DOHH2 (cell line): Measurements from ENCODE around the gene UBR2.

Experiments
- H3F3A ChIP-seq: fragments of 200-600 bp; sonication (generic), shearing (Covaris generic); 2 replicates; pipeline ENCODE4 v1.6.0; 2016; ENCODE audit warnings: antibody characterized with exemption, mild to moderate bottlenecking; ENCODE audit not compliant: control insufficient read depth, insufficient read depth
- H3K27ac ChIP-seq: fragments of 200-600 bp; sonication (generic); 2 replicates; pipeline ENCODE4 v1.5.1; 2014; ENCODE audit warnings: low read depth, mild to moderate bottlenecking, low read length, moderate library complexity
- H3K27me3 ChIP-seq: fragments of 200-600 bp; sonication (generic); 2 replicates; pipeline ENCODE4 v1.6.1; 2014; ENCODE audit warnings: mild to moderate bottlenecking, low read length, mixed read lengths; ENCODE audit not compliant: control insufficient read depth
- H3K36me3 ChIP-seq: fragments of 200-600 bp; sonication (generic); 2 replicates; pipeline ENCODE4 v1.6.1; 2014; ENCODE audit warnings: mild to moderate bottlenecking, low read length, moderate library complexity, mixed read lengths; ENCODE audit not compliant: control insufficient read depth
- H3K4me1 ChIP-seq: fragments of 200-600 bp; sonication (generic); 2 replicates; pipeline ENCODE4 v1.6.1; 2014; ENCODE audit warnings: mild to moderate bottlenecking, low read length, mixed read lengths; ENCODE audit not compliant: control insufficient read depth
- H3K4me2 ChIP-seq: fragments of 200-600 bp; sonication (generic); 2 replicates; pipeline ENCODE4 v1.6.0; 2014; ENCODE audit warnings: mild to moderate bottlenecking, low read length, moderate library complexity
- H3K4me3 ChIP-seq: fragments of 200-600 bp; sonication (generic); 2 replicates; pipeline ENCODE4 v1.5.1; 2014; ENCODE audit warnings: mild to moderate bottlenecking, low read length, mixed read lengths
- H3K79me2 ChIP-seq: fragments of 200-600 bp; sonication (generic); 2 replicates; pipeline ENCODE4 v1.6.1; 2014; ENCODE audit warnings: mild to moderate bottlenecking, low read length, mixed read lengths; ENCODE audit not compliant: control insufficient read depth
- H3K9me2 ChIP-seq: fragments of 200-600 bp; sonication (generic); replicated peaks from 2 replicates; pipeline ENCODE4 v1.6.1; 2014; ENCODE audit warnings: mild to moderate bottlenecking, low read length, mixed read lengths; ENCODE audit not compliant: control insufficient read depth
- H3K9me3 ChIP-seq: fragments of 200-600 bp; sonication (generic); 2 replicates; pipeline ENCODE4 v1.6.1; 2014; ENCODE audit warnings: antibody characterized with exemption, low read length, mixed read lengths; ENCODE audit not compliant: control insufficient read depth, insufficient read depth
- H4K20me1 ChIP-seq: fragments of 200-600 bp; sonication (generic); 2 replicates; pipeline ENCODE4 v1.6.0; 2014; ENCODE audit warnings: low read depth, mild to moderate bottlenecking, antibody characterized with exemption, low read length, moderate library complexity; ENCODE audit not compliant: control insufficient read depth, insufficient read depth
- EZH2phosphoT487 ChIP-seq: fragments of 200-600 bp; sonication (generic); IDR thresholded peaks from 2 replicates; pipeline ENCODE4 v1.6.1; 2017; ENCODE audit warnings: borderline replicate concordance, mild to moderate bottlenecking, antibody characterized with exemption, low read length, moderate library complexity, mixed read lengths
- TF ChIP-seq, protein P1 (sequence below): fragments of 200-600 bp; sonication (generic); IDR thresholded peaks from one replicate; pipeline ENCODE4 v1.5.1; 2014; ENCODE audit warnings: antibody characterized with exemption, mild to moderate bottlenecking, low read depth, low read length; ENCODE audit not compliant: poor library complexity, severe bottlenecking

The UBR2 gene

DNA sequence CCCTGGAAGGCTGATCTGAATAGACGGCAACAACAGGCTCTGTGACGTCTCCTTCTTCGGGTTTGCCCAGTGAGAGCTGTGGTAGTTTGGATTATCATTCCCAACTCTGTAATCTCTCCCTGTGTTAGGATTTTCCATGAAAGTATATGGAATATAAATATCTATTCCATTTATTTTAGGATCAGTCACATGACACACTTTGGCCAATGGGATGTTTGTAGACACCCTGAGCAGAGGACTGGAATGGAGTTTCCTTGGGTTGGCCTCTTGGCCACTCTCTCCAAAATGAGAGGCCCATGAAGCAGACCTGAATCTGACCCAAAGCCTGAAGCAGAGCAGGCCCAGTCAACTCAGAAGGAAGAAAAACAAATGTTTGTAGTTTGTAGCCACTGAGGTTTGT lies 37.2 kb upstream of the UBR2 start:
- TF ChIP-seq, protein P1, sequence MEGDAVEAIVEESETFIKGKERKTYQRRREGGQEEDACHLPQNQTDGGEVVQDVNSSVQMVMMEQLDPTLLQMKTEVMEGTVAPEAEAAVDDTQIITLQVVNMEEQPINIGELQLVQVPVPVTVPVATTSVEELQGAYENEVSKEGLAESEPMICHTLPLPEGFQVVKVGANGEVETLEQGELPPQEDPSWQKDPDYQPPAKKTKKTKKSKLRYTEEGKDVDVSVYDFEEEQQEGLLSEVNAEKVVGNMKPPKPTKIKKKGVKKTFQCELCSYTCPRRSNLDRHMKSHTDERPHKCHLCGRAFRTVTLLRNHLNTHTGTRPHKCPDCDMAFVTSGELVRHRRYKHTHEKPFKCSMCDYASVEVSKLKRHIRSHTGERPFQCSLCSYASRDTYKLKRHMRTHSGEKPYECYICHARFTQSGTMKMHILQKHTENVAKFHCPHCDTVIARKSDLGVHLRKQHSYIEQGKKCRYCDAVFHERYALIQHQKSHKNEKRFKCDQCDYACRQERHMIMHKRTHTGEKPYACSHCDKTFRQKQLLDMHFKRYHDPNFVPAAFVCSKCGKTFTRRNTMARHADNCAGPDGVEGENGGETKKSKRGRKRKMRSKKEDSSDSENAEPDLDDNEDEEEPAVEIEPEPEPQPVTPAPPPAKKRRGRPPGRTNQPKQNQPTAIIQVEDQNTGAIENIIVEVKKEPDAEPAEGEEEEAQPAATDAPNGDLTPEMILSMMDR: no peak
- no peak for TF ChIP-seq EZH2phosphoT487

GRCh38 chr6:42527204-42527603 lies 36.6 kb upstream of the UBR2 start:
- Histone ChIP-seq H3K4me3 (no peak overlapping the region), H3K36me3 (no peaks in the 10 kb centered on the region), H3K4me1 (peaks cover 4% of the 10 kb centered on the region), H3K27me3 (no peaks in the 10 kb centered on the region), H3F3A (no peaks in the 10 kb centered on the region), H3K4me2 (no peak overlapping the region), H3K79me2 (no peaks in the 10 kb centered on the region), H3K27ac (no peak overlapping the region), H3K9me2 (no peaks in the 10 kb centered on the region), H3K9me3 (no peaks in the 10 kb centered on the region), H4K20me1 (no peaks in the 10 kb centered on the region)
- TF ChIP-seq, protein P1: no peak
- no peak for TF ChIP-seq EZH2phosphoT487

More for the DNA sequence above, 37.2 kb upstream of the UBR2 start:
- Histone ChIP-seq H3K79me2 (no peaks in the 10 kb centered on the region), H3K4me2 (no peak overlapping the region), H3K27me3 (no peaks in the 10 kb centered on the region), H3K27ac (no peak overlapping the region), H3K4me3 (no peak overlapping the region), H4K20me1 (no peaks in the 10 kb centered on the region), H3F3A (no peaks in the 10 kb centered on the region), H3K9me3 (no peaks in the 10 kb centered on the region), H3K4me1 (peaks cover 4% of the 10 kb centered on the region; the same call in 1 of the 2 replicates), H3K9me2 (no peaks in the 10 kb centered on the region), H3K36me3 (no peaks in the 10 kb centered on the region)

DNA sequence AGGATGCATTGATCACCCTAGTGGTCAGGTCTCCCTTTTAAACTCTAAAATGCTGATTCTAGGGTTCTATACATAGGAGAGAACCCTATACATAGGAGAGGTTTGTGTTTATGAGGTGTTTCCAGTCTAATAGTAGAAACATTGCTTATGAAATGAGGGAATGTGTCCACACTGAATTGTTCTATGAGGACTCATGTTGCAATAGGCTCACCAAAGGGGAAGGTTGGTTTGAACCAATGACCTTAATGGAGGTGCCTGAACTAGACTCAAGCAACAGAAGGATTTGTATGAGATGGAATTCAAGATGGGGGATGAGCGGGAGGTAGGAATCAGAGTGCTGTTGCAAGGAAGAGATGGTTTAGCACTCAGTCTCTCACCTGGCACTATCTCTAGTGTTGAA lies 33.5 kb upstream of the UBR2 start:
- peaks cover 4% of the 10 kb centered on the region for H3K4me1 ChIP-seq
- no peak for TF ChIP-seq EZH2phosphoT487
- TF ChIP-seq, protein P1: no peak
- H3K36me3 ChIP-seq: no peaks in the 10 kb centered on the region
- H4K20me1 ChIP-seq: no peaks in the 10 kb centered on the region
- H3K4me3 ChIP-seq: no peak overlapping the region
- no peaks in the 10 kb centered on the region for H3K79me2 ChIP-seq
- no peak overlapping the region for H3K27ac ChIP-seq
- no peaks in the 10 kb centered on the region for H3F3A ChIP-seq
- H3K9me2 ChIP-seq: no peaks in the 10 kb centered on the region
- H3K27me3 ChIP-seq: no peaks in the 10 kb centered on the region
- H3K9me3 ChIP-seq: no peaks in the 10 kb centered on the region
- no peak overlapping the region for H3K4me2 ChIP-seq

DNA sequence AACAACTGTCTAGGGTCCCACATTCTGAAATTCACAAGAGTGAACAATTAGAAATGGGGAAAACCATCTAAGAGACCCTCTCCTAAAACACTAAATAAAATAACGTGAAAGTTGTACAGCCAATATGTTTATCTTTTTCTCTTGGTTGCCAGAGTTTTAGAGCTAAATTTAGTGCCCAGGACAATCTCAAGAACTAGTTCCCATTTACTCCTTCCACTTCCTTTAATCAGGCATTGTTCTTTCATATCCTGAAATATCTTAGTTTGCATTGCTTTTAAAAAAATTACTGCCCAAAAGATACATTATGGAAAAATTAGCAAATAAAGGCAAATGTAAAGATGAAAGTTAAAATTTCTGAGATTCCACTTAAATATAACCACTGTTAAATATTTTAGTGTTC lies 33.1 kb upstream of the UBR2 start:
- Histone ChIP-seq H3K27ac (no peak overlapping the region), H3K4me1 (peaks cover 4% of the 10 kb centered on the region), H3K79me2 (no peaks in the 10 kb centered on the region), H3K27me3 (no peaks in the 10 kb centered on the region), H3K4me3 (no peak overlapping the region), H3K36me3 (no peaks in the 10 kb centered on the region), H3K4me2 (no peak overlapping the region), H4K20me1 (no peaks in the 10 kb centered on the region), H3K9me3 (no peaks in the 10 kb centered on the region), H3K9me2 (no peaks in the 10 kb centered on the region), H3F3A (no peaks in the 10 kb centered on the region)
- TF ChIP-seq, protein P1: no peak
- no peak for TF ChIP-seq EZH2phosphoT487
